ENCODE measurements around the gene CISTR.

CISTR gene

DNA sequence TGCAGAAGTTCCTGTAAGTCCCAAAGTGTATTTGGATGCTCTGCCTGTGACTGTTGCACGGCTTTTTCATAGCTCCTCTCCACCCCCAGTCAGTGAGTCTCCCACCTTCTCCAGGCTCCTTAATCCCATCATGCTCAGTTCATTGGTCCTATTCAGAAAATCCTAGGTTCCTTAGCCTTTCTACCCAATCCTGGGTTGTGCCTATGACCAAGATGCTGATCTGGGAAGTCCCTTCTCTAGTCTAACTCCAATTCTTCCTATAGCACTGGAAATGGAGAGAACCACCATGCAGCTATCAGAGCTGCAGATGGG is 7.7 kb downstream of the CISTR start:
- no peak overlapping the region for H3K4me3 ChIP-seq (ENCODE audit: low read depth, low read length)
- TF ChIP-seq, protein P1, sequence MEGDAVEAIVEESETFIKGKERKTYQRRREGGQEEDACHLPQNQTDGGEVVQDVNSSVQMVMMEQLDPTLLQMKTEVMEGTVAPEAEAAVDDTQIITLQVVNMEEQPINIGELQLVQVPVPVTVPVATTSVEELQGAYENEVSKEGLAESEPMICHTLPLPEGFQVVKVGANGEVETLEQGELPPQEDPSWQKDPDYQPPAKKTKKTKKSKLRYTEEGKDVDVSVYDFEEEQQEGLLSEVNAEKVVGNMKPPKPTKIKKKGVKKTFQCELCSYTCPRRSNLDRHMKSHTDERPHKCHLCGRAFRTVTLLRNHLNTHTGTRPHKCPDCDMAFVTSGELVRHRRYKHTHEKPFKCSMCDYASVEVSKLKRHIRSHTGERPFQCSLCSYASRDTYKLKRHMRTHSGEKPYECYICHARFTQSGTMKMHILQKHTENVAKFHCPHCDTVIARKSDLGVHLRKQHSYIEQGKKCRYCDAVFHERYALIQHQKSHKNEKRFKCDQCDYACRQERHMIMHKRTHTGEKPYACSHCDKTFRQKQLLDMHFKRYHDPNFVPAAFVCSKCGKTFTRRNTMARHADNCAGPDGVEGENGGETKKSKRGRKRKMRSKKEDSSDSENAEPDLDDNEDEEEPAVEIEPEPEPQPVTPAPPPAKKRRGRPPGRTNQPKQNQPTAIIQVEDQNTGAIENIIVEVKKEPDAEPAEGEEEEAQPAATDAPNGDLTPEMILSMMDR (IDR thresholded peaks at IDR 0.05; ENCODE audit: borderline replicate concordance, insufficient read depth, low read depth, low read length): no peak

- TF ChIP-seq, protein P1 (IDR thresholded peaks at IDR 0.05; ENCODE audit: borderline replicate concordance, insufficient read depth, low read depth, low read length): peak; percentile 84
- H3K4me3 ChIP-seq (ENCODE audit: low read depth, low read length): no peak overlapping the region
Measured at GRCh38 chr12:53743266-53744129, 8.3 kb downstream of the CISTR start.

GRCh38 chr12:53740130-53740491 is 11.7 kb downstream of the CISTR start:
- TF ChIP-seq, protein P1 (IDR thresholded peaks at IDR 0.05; ENCODE audit: borderline replicate concordance, insufficient read depth, low read depth, low read length): no peak
- H3K4me3 ChIP-seq (ENCODE audit: low read depth, low read length): no peak overlapping the region

GRCh38 chr12:53739214-53740129 is 12.3 kb downstream of the CISTR start:
- H3K4me3 ChIP-seq (ENCODE audit: low read depth, low read length): no peak overlapping the region
- TF ChIP-seq, protein P1 (IDR thresholded peaks at IDR 0.05; ENCODE audit: borderline replicate concordance, insufficient read depth, low read depth, low read length): no peak

GRCh38 chr12:53738406-53739213 is 13.2 kb downstream of the CISTR start:
- TF ChIP-seq, protein P1 (IDR thresholded peaks at IDR 0.05; ENCODE audit: borderline replicate concordance, insufficient read depth, low read depth, low read length): no peak
- no peak overlapping the region for H3K4me3 ChIP-seq (ENCODE audit: low read depth, low read length)

- TF ChIP-seq, protein P1 (IDR thresholded peaks at IDR 0.05; ENCODE audit: borderline replicate concordance, insufficient read depth, low read depth, low read length): no peak
- no peak overlapping the region for H3K4me3 ChIP-seq (ENCODE audit: low read depth, low read length)
Measured at GRCh38 chr12:53737951-53738405, 13.8 kb downstream of the CISTR start.
